ENCODE measurements around the gene ASIC4.
A peak's percentile ranks its signal among the peaks of the same experiment; 100 is the strongest.

Gene ASIC4

DNA sequence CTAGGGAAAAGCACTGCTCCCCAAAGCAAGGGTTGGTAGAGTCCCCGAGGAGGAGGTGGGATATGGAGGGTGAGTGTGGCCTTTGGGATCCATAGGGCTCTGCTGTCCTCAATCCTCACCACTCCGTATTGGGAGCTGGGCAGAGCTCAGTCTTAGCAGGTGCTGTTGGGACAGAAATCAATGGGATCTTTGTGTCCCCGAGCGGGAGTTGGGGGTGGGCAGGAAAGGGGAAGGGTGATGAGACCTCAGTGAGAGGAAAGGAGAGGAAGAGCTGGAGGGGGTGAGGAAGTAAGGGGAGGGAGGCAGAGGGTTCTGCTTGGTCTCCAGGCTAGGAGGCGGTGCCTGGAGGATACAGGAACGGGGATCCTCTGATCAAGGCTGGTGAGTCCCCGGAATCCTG lies 2.6 kb downstream of the ASIC4 start:
- no peak for DNase-seq

DNA sequence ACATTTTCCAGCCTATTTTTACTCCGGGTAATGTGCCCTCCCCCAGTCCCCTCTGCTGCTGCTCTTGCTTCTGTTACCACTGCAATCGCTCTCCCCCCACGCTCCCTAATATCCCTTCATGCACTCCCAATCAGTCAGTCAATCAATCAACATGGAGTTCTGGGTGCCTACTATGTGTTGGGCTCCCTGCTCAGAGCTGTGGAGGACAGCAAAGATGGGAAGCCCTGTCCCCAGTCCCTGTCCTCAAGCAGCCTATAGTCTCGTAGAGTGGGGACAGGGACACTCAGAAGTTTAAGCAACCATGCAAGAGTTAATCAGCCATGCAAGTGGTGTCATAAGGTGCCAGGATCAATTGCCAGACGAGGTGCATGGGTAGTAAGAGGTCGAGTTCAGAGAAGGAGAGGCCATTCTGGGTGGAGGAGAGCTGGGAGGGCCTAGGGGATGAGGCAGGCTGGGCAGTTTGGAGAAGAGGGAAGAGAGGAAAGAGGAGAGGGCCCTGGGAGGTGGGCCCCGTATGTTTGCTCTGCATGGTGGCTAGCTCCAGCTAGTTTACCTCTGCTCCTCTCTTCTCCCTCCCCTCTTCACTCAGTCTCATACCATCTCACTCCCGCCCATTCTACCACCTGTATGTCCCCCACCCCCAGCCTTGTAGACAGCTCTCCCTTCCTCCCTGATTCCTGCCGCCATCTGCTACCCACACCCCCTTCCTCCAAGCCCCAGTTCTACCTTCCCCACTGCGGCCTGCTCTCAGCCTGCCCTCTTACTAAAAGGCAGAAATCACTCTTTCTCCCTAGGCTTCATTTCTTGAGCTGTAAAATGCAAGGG lies 3.9 kb downstream of the ASIC4 start:
- DNase-seq: no peak

GRCh38 chr2:219519526-219519916 lies 5.2 kb downstream of the ASIC4 start:
- DNase-seq: no peak

- no peak for DNase-seq
These were observed 5.8 kb downstream of the ASIC4 start for GRCh38 chr2:219520079-219520478.

DNA sequence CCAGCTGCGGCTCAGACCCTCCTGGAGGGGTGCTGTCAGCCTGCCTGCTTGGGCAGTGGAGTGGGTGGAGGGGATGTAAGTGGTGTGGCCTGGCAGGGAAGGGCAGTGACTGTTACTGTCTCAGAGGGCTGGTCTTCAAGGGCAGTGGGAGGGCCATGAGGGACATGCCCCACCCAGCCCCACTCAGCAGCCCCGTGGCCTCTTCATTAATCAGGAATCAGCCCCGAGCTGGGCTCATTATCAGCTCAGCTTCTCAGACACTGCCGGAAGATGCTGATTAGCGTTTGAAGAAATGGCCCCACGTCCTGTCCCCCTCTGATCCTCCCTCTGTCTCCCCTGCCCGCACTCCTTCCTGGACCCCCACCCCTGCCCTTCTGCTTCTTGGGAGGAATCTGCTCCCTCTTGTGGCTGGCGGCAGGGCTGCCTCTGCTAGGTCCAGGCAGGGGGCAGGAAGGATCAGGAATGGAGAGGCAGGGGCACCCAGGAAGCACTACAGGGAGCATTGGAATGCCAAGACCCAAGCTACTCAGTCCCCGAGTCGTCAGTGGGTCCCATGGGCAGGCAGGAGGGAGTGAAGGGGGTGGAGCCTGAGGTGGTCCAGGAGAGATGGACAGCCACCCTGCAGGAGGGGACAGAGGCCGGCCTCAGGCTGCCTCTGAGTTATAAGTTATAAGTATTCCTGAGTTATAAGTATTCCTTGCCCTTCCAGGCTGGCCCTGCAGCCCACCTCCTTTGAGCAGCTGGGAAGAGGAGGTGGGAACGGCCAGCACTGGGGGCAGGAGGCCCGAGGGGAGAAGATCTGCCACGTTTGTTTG lies 7.0 kb downstream of the ASIC4 start:
- no peak for DNase-seq

DNA sequence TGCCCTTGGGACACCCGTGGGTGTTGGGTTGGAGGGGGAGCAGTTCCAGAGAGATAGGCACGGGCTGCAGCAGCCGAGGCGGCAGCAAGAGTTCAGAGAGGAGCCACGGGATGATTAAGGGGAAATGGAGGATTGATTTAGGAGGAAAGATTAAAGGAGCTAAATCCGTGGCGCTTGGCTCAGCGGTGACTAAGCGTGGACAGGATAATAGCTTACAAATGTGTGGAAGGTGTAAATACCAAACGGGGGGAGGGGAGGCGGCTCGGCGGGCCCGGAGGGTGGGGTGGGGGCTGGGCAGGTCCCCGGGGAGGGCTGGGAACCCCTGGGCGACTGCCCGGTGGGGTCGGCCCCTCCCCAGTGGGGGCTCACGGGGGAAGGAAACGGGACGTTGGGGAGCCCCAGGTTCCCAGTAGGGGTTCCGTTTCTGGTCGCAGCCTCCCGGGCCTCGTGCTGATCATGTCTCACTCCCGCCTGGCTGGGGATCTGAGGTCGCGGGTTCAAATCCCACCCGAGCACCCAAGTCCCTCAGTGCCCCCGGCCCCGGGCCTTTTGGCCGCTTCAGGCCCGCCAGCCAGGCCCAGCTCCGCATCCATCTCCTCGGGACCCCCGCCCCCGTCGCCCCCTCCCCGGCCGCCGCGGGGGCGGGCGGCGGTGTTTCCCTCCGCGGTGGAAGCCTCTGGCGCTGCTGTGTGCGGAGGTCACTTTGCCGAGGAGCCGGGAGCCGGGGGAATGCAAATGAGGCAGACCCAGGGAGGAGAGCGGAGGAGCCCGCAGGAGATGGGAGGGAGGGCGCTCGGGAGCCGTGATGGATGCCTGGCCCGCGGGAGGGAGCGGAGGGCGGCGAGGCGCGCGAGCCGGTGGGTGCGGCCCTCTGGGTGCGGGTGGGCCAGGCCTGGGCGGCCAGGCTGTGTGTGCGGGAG lies 8.1 kb downstream of the ASIC4 start:
- DNase-seq: no peak

DNA sequence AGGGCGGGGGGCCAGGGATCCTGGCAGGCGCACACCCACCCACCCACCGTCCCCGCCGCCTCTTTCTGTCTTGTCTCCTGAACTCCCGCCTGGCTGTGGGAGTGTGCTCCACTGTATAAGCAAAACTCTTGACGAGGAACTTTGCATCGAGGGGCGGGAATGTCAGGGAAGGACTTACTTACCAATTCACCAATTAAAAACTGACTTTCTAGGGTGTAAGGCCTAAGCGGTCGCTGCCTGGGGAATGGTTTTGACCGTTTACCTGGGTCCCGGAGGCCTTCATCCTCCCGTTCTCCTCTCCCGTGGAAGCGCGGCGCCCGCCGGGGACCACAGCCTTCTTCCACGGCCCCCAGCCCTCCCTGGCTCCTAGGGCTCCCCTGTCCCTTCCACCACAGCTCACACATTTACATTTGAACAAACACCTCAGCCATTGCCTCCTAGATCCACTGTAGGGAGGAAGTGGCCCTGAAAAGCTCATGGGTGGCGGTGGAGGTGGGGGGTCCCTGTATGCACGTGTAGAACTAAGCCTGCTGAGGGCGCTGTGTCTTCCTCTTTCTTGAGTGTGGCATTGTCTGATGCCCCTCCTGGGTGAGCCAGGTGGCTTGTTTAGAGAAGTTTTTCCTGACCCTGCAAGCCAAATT lies 8.9 kb downstream of the ASIC4 start:
- no peak for DNase-seq

GRCh38 chr2:219524817-219525216 lies 10.5 kb downstream of the ASIC4 start:
- DNase-seq: no peak

- DNase-seq: no peak
These were observed 11.4 kb downstream of the ASIC4 start for GRCh38 chr2:219525533-219526232.

DNA sequence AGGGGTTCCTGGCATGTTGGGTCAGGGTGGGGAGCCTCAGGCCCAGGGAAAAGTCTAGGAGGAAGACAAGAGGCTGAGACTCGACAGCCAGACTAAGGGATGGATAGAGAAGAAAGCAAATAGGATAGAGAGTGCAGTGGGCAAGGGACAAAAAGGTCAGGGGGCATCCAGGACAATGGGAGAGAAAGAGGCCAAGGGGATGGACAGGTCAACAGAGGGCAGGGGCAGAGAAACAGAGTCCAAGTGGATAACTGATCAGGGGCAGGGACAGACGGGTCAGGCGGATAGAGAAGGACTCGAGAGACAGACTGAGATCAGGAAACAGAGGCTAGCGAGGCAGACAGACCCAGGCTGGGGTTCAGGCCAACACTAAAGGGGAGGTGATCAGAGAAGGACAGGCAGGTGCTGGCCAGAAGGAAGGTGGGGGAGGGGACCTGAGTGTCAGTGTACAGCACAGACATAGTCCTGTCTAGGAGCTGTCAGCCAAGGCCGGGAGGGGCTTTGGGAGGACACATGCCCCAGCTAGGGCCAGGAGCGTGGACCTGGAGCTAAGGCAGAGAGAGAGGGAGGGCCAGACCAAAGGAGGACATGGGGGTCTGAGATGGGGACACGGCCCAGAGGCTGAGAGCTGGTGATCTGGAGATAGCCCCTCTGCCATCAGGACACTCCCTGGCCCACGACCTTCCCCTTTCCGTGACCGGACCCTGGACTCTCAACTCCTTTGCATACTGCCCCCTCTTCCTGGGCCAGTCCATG lies 12.2 kb downstream of the ASIC4 start:
- no peak for DNase-seq

DNA sequence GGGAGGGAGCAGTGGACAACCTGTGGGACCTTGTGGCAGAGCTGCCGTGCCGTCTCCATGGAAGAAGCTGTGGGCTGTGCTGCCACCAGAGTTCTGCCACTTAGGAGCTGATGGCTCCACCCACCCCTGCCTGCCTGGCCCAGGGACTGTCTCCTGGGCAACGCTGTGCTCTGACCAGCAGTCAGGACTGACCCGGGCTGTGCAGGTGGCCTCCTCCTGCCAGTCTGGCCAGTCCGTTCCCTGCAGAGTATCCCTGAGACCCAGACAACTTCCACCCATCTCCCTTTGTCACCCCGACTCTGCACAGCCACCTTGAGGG lies 12.8 kb downstream of the ASIC4 start:
- DNase-seq: no peak

DNA sequence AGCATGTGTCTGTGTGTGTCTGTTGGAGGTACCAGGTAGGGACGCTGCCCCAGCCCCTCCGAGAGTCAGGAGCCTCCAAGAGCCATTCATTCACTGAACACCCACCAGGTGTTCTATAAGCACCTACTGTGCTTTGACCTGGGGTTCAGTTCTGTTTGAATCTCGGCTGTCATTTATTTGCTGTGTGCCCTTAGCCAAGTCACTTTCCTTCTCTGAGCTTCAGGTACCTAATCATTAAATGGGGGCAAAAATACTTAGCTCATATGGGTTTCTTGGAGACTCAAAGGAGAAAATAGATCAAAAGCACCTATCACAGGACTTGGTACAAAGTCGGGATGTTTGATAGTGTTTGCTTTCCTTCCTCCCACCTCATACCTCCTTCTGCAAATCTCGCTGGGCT lies 13.2 kb downstream of the ASIC4 start:
- no peak for DNase-seq

DNA sequence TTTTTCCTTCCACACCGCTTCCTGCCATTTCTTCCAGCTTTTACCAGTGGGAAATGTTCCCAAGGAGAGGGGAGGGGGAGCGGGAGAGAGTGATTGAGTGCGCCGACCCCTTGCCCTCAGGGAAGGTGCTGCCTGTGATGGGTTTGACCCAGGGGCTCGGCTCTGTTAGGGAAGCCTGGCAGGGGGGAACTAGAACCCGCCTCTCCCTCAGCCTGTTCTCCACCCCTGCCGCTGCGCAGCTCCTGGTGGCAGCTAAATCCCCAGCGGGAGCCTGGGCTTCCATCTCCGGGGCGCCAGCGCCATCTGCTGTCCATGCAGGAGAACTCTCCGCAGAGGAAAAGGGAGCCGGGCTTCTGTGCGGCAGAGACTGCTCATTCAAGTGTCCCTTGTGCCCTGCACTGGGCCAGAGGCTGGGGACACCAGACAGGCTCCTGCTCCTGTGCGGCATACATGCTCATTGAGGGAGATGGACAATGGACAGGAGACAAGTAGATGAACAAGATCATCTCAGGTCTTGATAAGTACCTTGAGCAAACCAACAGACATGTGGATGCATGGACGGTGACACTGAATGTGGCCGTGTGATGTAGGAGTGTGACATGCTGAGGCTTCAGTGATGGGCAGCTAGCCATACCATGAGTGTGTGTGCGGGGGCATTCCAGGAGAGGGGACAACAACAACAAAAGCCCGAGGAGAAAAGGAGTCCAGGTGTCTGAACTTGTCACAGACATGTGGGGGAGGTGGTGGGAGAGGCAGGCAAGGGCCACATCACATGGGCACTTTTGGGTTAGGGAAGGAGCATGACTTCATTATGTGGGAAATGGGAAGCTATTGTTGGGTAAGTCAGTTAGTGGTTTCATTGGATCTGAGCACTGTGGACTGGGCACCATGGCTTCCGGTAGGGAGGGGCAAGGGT lies 16.0 kb downstream of the ASIC4 start:
- peak; percentile 70 for DNase-seq

DNA sequence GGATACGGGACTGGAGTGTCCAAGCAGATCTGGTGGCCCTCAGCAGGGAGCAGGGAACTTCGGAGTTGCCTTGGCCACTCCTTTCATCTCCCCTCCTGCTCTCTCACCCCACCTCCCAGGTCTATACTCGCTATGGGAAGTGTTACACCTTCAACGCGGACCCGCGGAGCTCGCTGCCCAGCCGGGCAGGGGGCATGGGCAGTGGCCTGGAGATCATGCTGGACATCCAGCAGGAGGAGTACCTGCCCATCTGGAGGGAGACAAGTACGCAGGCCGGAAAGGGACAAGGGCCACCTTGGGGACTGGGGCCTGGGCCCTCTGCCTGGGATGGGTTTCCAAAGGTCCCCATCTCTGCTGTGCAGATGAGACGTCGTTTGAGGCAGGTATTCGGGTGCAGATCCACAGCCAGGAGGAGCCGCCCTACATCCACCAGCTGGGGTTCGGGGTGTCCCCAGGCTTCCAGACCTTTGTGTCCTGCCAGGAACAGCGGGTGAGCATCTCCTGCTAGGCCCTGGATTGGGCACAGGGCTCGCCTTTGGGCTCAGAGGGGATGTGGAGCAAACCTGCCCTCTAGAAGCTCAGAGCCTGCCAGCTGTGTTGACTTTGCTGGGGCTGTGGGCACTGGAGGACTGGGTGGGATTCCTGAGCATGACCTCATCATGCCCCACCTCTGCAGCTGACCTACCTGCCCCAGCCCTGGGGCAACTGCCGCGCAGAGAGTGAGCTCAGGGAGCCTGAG lies 17.5 kb downstream of the ASIC4 start:
- no peak for DNase-seq

- no peak for DNase-seq
These were observed 18.0 kb downstream of the ASIC4 start for GRCh38 chr2:219532378-219532649.

- DNase-seq: no peak
These were observed 19.8 kb downstream of the ASIC4 start for GRCh38 chr2:219533930-219534661.

GRCh38 chr2:219536425-219536824 lies 22.1 kb downstream of the ASIC4 start:
- no peak for DNase-seq

- DNase-seq: no peak
These were observed 22.7 kb downstream of the ASIC4 start for GRCh38 chr2:219536967-219537366.
